GM12872 (cell line): ENCODE measurements around the gene PDE4B.

Experiments
- TF ChIP-seq, protein P1 (sequence below): IDR thresholded peaks from 3 replicates; pipeline ENCODE4 v1.5.1; 2011; ENCODE audit warnings: low read depth, mild to moderate bottlenecking, low read length, moderate library complexity; ENCODE audit not compliant: insufficient read depth

PDE4B gene

DNA sequence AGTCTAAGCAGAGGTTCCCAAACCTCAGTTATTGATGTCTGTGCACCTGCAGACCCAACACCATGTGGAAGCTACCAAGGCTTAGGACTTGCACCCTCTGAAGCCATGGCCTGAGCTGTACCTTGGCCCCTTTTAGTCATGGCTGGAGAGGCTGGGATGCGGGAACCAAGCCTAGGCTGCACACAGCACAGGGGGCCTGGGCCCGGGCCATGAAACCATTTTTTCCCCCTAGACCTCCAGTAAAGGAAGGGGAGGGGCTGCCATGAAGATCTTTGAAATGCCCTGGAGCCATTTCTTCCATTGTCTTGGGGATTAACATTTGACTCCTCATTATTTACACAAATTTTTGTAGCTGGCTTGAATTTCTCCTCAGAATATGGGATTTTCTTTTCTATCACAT is 265.9 kb downstream of the PDE4B start:
- TF ChIP-seq, protein P1, sequence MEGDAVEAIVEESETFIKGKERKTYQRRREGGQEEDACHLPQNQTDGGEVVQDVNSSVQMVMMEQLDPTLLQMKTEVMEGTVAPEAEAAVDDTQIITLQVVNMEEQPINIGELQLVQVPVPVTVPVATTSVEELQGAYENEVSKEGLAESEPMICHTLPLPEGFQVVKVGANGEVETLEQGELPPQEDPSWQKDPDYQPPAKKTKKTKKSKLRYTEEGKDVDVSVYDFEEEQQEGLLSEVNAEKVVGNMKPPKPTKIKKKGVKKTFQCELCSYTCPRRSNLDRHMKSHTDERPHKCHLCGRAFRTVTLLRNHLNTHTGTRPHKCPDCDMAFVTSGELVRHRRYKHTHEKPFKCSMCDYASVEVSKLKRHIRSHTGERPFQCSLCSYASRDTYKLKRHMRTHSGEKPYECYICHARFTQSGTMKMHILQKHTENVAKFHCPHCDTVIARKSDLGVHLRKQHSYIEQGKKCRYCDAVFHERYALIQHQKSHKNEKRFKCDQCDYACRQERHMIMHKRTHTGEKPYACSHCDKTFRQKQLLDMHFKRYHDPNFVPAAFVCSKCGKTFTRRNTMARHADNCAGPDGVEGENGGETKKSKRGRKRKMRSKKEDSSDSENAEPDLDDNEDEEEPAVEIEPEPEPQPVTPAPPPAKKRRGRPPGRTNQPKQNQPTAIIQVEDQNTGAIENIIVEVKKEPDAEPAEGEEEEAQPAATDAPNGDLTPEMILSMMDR: no peak

DNA sequence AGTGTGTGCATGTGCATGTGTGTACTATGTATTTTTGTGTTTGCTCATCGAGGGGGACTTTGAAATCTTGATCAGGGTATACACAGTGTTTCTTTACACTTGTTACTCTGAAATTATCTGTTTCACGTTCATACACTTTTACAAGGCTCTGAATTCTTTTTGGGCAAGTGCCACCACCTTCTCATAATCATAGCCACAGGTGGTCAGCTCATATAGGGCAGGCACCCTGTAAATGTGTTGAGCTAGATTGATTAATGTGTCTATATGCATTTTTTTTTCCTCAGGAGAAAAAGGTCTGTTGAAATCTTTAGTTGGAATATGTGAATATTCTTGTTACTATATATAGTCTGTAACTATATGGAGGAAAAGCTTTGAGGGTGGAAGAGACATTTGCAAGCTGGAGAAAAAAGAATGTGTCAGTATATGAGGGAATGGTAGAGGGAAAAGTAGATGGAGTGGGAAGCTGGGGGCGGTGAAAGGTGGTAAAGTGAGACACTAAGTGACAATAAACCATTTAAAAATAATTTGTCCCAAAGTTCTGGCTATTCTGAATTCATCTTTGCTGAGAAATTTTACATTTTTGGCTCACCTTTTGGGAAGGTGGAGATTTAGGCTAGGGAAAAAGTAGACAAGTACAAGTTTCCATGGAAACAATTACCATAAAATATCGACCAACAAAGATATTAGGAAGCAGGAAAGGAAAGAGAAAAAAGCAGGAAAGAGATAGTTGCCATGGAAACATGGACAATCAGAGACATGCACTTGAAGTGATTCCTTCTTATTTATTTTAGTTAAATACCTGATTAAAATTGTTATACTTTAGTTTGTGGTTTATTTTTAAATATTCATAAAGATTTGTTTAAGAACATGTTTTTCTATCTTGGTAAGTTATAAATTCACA is 277.5 kb downstream of the PDE4B start:
- TF ChIP-seq, protein P1: no peak

DNA sequence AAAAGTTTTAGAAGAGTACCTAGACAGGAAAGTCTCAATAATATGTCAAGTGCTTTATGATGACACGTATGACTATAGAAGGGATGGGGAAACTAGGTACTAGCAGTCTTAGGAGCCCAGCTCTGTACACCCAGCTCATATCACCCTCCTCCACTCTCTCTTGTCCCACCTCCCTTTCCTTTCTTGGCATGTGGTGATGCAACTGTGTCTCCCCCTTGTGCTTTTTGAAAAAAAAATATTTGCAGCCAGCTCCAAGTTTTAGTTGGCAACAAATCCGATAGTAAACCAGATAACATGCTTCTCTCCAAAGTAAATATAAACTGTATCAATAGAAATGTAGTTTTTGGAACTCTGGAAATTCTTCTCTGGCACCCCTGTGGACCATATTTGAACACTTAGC is 280.7 kb downstream of the PDE4B start:
- TF ChIP-seq, protein P1: no peak

DNA sequence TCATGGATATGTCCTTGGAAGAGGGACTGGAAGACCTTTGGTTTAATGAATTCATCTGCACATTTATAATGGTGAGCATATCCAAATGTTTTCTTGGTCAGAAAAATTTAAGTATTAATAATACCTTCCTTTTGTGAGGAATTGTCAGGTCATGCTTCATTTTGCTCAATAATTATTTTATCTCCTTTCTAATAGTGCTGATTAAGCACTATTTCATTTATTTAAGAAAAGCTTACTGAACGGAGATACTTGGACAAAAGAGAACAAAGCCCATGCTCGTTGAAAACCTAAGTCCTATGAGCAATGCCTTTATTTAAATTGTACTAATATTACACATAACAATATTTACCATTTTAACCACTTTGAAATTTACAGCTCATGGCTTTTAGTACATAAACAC is 281.5 kb downstream of the PDE4B start:
- TF ChIP-seq, protein P1: no peak

DNA sequence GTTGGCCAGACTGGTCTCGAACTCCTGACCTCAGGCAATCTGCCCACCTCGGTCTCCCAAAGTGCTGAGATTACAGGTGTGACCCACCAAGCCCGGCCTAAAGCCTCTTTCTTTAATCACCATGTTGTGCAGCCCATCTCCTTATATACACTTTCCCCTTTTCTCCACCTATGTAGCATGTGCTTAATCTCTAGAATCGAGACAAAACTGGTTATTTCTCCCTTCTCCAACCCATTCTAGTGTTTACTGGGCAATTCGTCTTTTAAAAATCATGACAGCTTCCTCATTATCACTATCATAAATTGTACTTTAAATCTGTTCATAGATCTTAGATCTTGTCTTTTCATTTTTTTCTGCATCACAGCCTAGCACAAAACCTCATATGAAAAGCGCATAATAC is 285.7 kb downstream of the PDE4B start:
- TF ChIP-seq, protein P1: no peak

DNA sequence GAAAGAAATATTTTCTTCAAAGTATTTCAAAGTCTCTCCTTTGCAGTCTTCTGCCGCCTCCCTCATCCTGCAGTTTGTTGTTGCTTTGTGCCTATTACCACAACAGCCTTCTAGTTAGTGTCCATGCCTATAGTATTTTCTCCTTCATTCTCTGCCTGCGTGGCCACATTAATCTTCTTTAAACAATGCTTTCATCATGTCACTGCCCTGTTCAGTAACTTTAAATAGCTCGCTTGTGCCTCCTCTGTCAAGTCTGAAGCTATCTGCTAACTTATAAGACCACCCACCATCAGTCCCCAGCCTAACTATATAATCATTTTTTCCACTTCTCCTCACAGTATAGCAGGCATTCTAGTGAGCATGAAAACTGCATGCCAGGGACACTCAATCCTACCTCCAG is 290.3 kb downstream of the PDE4B start:
- TF ChIP-seq, protein P1: no peak

DNA sequence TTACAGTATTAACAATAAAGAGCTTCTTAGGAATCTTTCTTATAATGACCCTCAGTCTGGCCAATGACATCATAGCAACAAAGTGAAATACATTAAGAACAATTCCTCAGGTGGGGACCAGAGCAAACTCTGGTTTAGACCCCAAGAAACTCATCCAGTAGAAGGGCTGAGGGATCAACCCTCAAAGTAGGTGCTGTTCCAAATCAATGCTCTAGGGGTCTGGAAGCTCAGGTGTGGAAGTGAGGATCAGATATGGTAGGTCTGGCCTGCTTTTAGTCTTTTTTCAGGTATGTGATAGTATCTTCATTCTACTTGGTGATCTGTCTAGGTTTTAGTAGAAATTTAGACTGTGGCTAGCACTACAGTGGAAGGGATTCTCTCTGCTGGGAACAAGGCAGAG is 291.7 kb downstream of the PDE4B start:
- TF ChIP-seq, protein P1: peak; percentile 41; the same call in 2 of the 3 replicates
